Glomerular visceral epithelial cell (primary cell): ENCODE results near the gene OXLD1.
A peak's percentile ranks its signal among the peaks of the same experiment; 100 is the strongest.
"Not testable (repeated sequence)": the region's sequence is repeated elsewhere in the genome, so short reads cannot be mapped to it uniquely, and the experiment has no call there.

Experiments
- DNase-seq: peaks from one replicate; pipeline ENCODE4 v3.0.0-alpha.2; 2016; ENCODE audit errors: extremely low spot score

Gene OXLD1

GRCh38 chr17:81652906-81653771 lies 13.3 kb downstream of the OXLD1 start:
- no peak for DNase-seq

GRCh38 chr17:81651692-81652091 lies 14.7 kb downstream of the OXLD1 start:
- peak; percentile 94 for DNase-seq

GRCh38 chr17:81650951-81651350 lies 15.5 kb downstream of the OXLD1 start:
- no peak for DNase-seq

- no peak for DNase-seq
These were observed 17.7 kb downstream of the OXLD1 start for GRCh38 chr17:81648707-81649085.

GRCh38 chr17:81648013-81648706 lies 18.2 kb downstream of the OXLD1 start:
- no peak for DNase-seq

GRCh38 chr17:81647640-81648012 lies 18.8 kb downstream of the OXLD1 start:
- DNase-seq = no peak

- no peak for DNase-seq
These were observed 19.4 kb downstream of the OXLD1 start for GRCh38 chr17:81646869-81647600.

- no peak for DNase-seq
These were observed 21.1 kb downstream of the OXLD1 start for GRCh38 chr17:81644976-81645952.

- DNase-seq = no peak
These were observed 21.9 kb downstream of the OXLD1 start for GRCh38 chr17:81644496-81644895.

GRCh38 chr17:81641825-81642489 lies 24.4 kb downstream of the OXLD1 start:
- DNase-seq = peak; percentile 61

- DNase-seq = no peak
These were observed 26.4 kb downstream of the OXLD1 start for GRCh38 chr17:81640011-81640410.

GRCh38 chr17:81638683-81639082 lies 27.7 kb downstream of the OXLD1 start:
- no peak for DNase-seq

GRCh38 chr17:81636505-81637288 lies 29.7 kb downstream of the OXLD1 start, which contains the start of the genes NPLOC4 and TSPAN10:
Gene NPLOC4, minus strand, starts transcription at chr17:81637112. Its CDS starts 182 bp downstream, at chr17:81636930.
Gene TSPAN10, plus strand, starts transcription at chr17:81637196. Its CDS starts 5,217 bp downstream, at chr17:81642413.
- peak; percentile 89 for DNase-seq

GRCh38 chr17:81635973-81636504 lies 30.4 kb downstream of the OXLD1 start:
- no peak for DNase-seq

- no peak for DNase-seq
These were observed 31.0 kb downstream of the OXLD1 start for GRCh38 chr17:81635431-81635830.

GRCh38 chr17:81631482-81631881 lies 34.9 kb downstream of the OXLD1 start:
- no peak for DNase-seq

GRCh38 chr17:81630274-81630673 lies 36.1 kb downstream of the OXLD1 start:
- DNase-seq = no peak

- DNase-seq = no peak
These were observed 44.8 kb downstream of the OXLD1 start for GRCh38 chr17:81621494-81622130.

- not testable (repeated sequence) for DNase-seq
These were observed 48.1 kb downstream of the OXLD1 start for GRCh38 chr17:81618307-81618706.
